ENCODE data around the gene MAPK12.

MAPK12 gene

DNA sequence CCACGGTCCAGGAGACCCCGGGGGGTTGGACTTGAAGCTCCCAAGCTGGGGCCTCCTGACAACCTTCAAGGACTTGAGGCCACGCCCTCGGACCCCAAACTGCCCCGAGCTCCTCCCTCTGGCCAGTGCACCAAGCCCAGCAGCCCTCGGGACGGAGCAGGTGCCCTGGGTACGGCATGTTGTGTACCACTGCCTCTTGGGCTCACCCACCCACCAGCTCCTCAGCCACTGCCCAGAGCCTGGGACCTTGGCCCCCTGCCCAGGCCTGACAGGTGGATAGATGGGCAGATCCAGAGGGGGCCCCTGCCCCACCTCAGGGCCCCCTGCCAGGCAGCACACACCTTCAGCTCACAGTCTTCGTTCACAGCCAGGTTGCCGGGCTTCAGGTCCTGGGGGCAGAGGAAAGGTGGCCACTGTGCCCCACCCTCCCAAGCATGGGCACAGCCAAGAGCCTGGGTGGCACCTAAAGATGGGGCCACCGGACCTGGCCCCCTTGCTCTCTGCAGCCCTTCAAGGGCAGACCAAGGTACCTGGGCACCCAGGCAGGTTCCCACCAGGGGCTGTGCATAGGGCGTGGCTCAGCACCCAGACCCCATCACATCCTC lies 5.1 kb downstream of the MAPK12 start:
- Histone ChIP-seq H3K4me1 (ENCODE audit: control insufficient read depth in 2 of 2, insufficient read depth in 1 of 2, low read depth in 1 of 2, low read length in 2 of 2) (peaks cover 2 to 9% of the 10 kb centered on the region in 2 donors), H2BK12ac (ENCODE audit: low read length) (peak overlapping the region; percentile 58), H3K9me3 (replicated peaks in 1 of 2; ENCODE audit: control insufficient read depth in 2 of 2, insufficient read depth in 1 of 2, low read depth in 1 of 2, low read length in 2 of 2) (no peaks in the 10 kb centered on the region), H4K8ac (ENCODE audit: low read depth, low read length) (no peak overlapping the region), H2BK120ac (ENCODE audit: low read depth, low read length) (no peak overlapping the region), H3K18ac (ENCODE audit: low read length) (no peak overlapping the region), H3K27ac (replicated peaks; ENCODE audit: low read length) (no peak overlapping the region), H3K4ac (ENCODE audit: low read length) (no peak overlapping the region), H2BK5ac (ENCODE audit: low read length) (no peak overlapping the region), H2BK15ac (ENCODE audit: low read length) (no peak overlapping the region), H4K91ac (ENCODE audit: low read depth, low read length, poor library complexity) (no peak overlapping the region), H3K79me1 (ENCODE audit: low read depth, low read length) (peaks cover 22% of the 10 kb centered on the region), H2AK5ac (ENCODE audit: low read depth, low read length) (no peak overlapping the region), H3K27me3 (ENCODE audit: control insufficient read depth in 3 of 3, insufficient read depth in 3 of 3, low read depth in 1 of 3, low read length in 3 of 3) (no peaks in the 10 kb centered on the region), H2AFZ (ENCODE audit: low read length) (no peak overlapping the region), H3K4me3 (ENCODE audit: low read length in 2 of 2) (no peak overlapping the region), H3K14ac (ENCODE audit: low read length) (no peak overlapping the region), H3K9ac (ENCODE audit: low read depth, low read length, poor library complexity) (peak overlapping the region; percentile 21), H3K36me3 (replicated peaks in 1 of 2; ENCODE audit: control insufficient read depth in 2 of 2, insufficient read depth in 2 of 2, low read length in 2 of 2) (peaks cover 16 to 56% of the 10 kb centered on the region in 2 donors), H3K23ac (ENCODE audit: low read depth, low read length, poor library complexity) (peak overlapping the region; percentile 25), H3K4me2 (ENCODE audit: insufficient read depth, low read length, poor library complexity, severe bottlenecking) (no peak overlapping the region)
- no peak for DNase-seq (ENCODE audit: low spot score)
- no CpG with 5 or more reads among the region's 12 CpGs for WGBS, 2 donors (ENCODE audit: extremely low coverage in 2 of 2, insufficient read length in 2 of 2, insufficient replicate concordance in 1 of 2)

DNA sequence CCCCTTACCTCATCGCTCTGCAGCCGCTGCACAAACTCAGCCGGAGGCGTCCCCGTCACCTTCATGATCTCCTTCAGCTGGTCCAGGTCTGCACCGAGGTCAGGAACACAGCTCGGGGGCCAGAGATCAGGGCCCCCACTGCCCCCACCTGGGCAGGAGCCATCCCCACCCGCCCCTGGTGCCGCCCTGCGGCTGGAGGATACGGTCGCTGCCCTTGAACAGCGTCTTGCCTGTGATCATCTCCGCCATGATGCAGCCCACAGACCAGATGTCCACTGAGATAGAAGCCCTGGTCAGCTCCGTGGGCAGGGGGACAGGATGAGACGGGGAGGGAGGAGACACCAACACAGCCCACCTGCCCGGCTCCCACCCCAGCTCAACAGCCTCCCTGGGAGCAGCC lies 5.9 kb downstream of the MAPK12 start:
- Histone ChIP-seq H3K27ac (replicated peaks; ENCODE audit: low read length) (no peak overlapping the region), H2BK120ac (ENCODE audit: low read depth, low read length) (peak overlapping the region; percentile 61), H2BK12ac (ENCODE audit: low read length) (no peak overlapping the region), H2BK5ac (ENCODE audit: low read length) (no peak overlapping the region), H2AFZ (ENCODE audit: low read length) (no peak overlapping the region), H3K27me3 (ENCODE audit: control insufficient read depth in 3 of 3, insufficient read depth in 3 of 3, low read depth in 1 of 3, low read length in 3 of 3) (no peaks in the 10 kb centered on the region), H2AK5ac (ENCODE audit: low read depth, low read length) (no peak overlapping the region), H3K4ac (ENCODE audit: low read length) (no peak overlapping the region), H3K79me1 (ENCODE audit: low read depth, low read length) (peaks cover 20% of the 10 kb centered on the region), H3K4me2 (ENCODE audit: insufficient read depth, low read length, poor library complexity, severe bottlenecking) (no peak overlapping the region), H4K8ac (ENCODE audit: low read depth, low read length) (no peak overlapping the region), H3K9ac (ENCODE audit: low read depth, low read length, poor library complexity) (no peak overlapping the region), H3K36me3 (replicated peaks in 1 of 2; ENCODE audit: control insufficient read depth in 2 of 2, insufficient read depth in 2 of 2, low read length in 2 of 2) (peaks cover 16 to 56% of the 10 kb centered on the region in 2 donors), H3K18ac (ENCODE audit: low read length) (no peak overlapping the region), H3K14ac (ENCODE audit: low read length) (no peak overlapping the region), H3K4me3 (ENCODE audit: low read length in 2 of 2) (no peak overlapping the region), H4K91ac (ENCODE audit: low read depth, low read length, poor library complexity) (no peak overlapping the region), H3K4me1 (ENCODE audit: control insufficient read depth in 2 of 2, insufficient read depth in 1 of 2, low read depth in 1 of 2, low read length in 2 of 2) (peaks cover 2 to 12% of the 10 kb centered on the region in 2 donors), H3K23ac (ENCODE audit: low read depth, low read length, poor library complexity) (no peak overlapping the region), H3K9me3 (replicated peaks in 1 of 2; ENCODE audit: control insufficient read depth in 2 of 2, insufficient read depth in 1 of 2, low read depth in 1 of 2, low read length in 2 of 2) (no peaks in the 10 kb centered on the region), H2BK15ac (ENCODE audit: low read length) (no peak overlapping the region)
- no peak for DNase-seq (ENCODE audit: low spot score)
- no CpG with 5 or more reads among the region's 17 CpGs for WGBS, 2 donors (ENCODE audit: extremely low coverage in 2 of 2, insufficient read length in 2 of 2, insufficient replicate concordance in 1 of 2)

DNA sequence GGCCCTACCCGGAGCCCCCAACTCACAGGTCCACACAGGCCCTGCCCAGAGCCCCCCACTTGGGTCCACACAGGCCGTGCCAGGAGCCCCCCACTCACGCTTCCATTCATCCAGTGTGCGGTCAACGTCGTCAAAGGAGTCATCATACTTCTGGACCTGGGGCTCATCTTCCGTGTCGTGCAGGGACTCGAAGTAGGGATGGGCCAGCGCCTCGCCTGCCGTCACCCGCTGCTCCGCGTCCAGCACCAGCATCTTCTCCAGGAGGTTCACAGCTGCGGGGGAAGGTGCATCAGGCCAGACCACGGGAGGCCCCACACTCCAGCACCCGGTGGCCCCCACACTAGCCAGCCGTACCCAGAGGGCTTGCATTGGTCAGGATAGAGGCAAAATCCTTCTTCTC lies 6.4 kb downstream of the MAPK12 start:
- no peak overlapping the region for H3K4me2 ChIP-seq (ENCODE audit: insufficient read depth, low read length, poor library complexity, severe bottlenecking)
- H3K79me1 ChIP-seq (ENCODE audit: low read depth, low read length) = peaks cover 18% of the 10 kb centered on the region
- no peak overlapping the region for H3K14ac ChIP-seq (ENCODE audit: low read length)
- no peak overlapping the region for H2AK5ac ChIP-seq (ENCODE audit: low read depth, low read length)
- H2BK15ac ChIP-seq (ENCODE audit: low read length) = no peak overlapping the region
- H3K27me3 ChIP-seq (ENCODE audit: control insufficient read depth in 3 of 3, insufficient read depth in 3 of 3, low read depth in 1 of 3, low read length in 3 of 3) = no peaks in the 10 kb centered on the region
- H3K9me3 ChIP-seq (replicated peaks in 1 of 2; ENCODE audit: control insufficient read depth in 2 of 2, insufficient read depth in 1 of 2, low read depth in 1 of 2, low read length in 2 of 2) = no peaks in the 10 kb centered on the region
- H3K9ac ChIP-seq (ENCODE audit: low read depth, low read length, poor library complexity) = peak overlapping the region; percentile 21
- no CpG with 5 or more reads among the region's 19 CpGs for WGBS, 2 donors (ENCODE audit: extremely low coverage in 2 of 2, insufficient read length in 2 of 2, insufficient replicate concordance in 1 of 2)
- H2BK120ac ChIP-seq (ENCODE audit: low read depth, low read length) = no peak overlapping the region
- peaks cover 16 to 56% of the 10 kb centered on the region in 2 donors for H3K36me3 ChIP-seq (replicated peaks in 1 of 2; ENCODE audit: control insufficient read depth in 2 of 2, insufficient read depth in 2 of 2, low read length in 2 of 2)
- H3K4me1 ChIP-seq (ENCODE audit: control insufficient read depth in 2 of 2, insufficient read depth in 1 of 2, low read depth in 1 of 2, low read length in 2 of 2) = peaks cover 6 to 12% of the 10 kb centered on the region in 2 donors
- DNase-seq (ENCODE audit: low spot score) = no peak
- no peak overlapping the region for H2AFZ ChIP-seq (ENCODE audit: low read length)
- H3K27ac ChIP-seq (replicated peaks; ENCODE audit: low read length) = no peak overlapping the region
- no peak overlapping the region for H4K8ac ChIP-seq (ENCODE audit: low read depth, low read length)
- no peak overlapping the region for H3K18ac ChIP-seq (ENCODE audit: low read length)
- no peak overlapping the region for H4K91ac ChIP-seq (ENCODE audit: low read depth, low read length, poor library complexity)
- no peak overlapping the region for H2BK12ac ChIP-seq (ENCODE audit: low read length)
- H2BK5ac ChIP-seq (ENCODE audit: low read length) = no peak overlapping the region
- peak overlapping the region; percentile 55 for H3K23ac ChIP-seq (ENCODE audit: low read depth, low read length, poor library complexity)
- peak overlapping the region; percentile 53 for H3K4ac ChIP-seq (ENCODE audit: low read length)
- no peak overlapping the region for H3K4me3 ChIP-seq (ENCODE audit: low read length in 2 of 2)

DNA sequence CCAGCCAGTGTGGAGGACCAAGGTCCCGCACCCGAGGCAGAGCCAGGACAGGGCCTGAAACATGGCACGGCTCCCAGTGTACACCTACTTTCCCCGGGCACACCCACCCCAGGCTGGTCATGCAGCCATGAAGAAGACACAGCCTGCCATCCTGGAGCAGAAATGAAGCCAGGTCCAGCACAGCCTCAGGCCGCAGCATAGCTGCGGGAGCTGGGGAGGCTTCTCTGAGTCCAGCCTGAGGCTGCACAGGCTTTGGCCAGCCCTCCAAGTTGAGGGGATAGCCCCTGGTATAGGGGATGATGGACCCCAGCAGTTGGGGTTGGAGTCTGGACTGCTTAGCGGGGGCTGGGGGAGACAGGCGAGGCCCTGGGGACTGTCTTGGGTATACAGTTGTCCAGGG lies 7.5 kb downstream of the MAPK12 start:
- WGBS, 2 donors (ENCODE audit: extremely low coverage in 2 of 2, insufficient read length in 2 of 2, insufficient replicate concordance in 1 of 2) = no CpG with 5 or more reads among the region's 8 CpGs
- H3K9ac ChIP-seq (ENCODE audit: low read depth, low read length, poor library complexity) = peak overlapping the region; percentile 12
- no peaks in the 10 kb centered on the region for H3K27me3 ChIP-seq (ENCODE audit: control insufficient read depth in 3 of 3, insufficient read depth in 3 of 3, low read depth in 1 of 3, low read length in 3 of 3)
- H2BK15ac ChIP-seq (ENCODE audit: low read length) = no peak overlapping the region
- H3K36me3 ChIP-seq (replicated peaks in 1 of 2; ENCODE audit: control insufficient read depth in 2 of 2, insufficient read depth in 2 of 2, low read length in 2 of 2) = peaks cover 16 to 56% of the 10 kb centered on the region in 2 donors
- H2AFZ ChIP-seq (ENCODE audit: low read length) = no peak overlapping the region
- no peak overlapping the region for H2BK12ac ChIP-seq (ENCODE audit: low read length)
- no peak overlapping the region for H3K4ac ChIP-seq (ENCODE audit: low read length)
- no peaks in the 10 kb centered on the region for H3K9me3 ChIP-seq (replicated peaks in 1 of 2; ENCODE audit: control insufficient read depth in 2 of 2, insufficient read depth in 1 of 2, low read depth in 1 of 2, low read length in 2 of 2)
- H3K4me1 ChIP-seq (ENCODE audit: control insufficient read depth in 2 of 2, insufficient read depth in 1 of 2, low read depth in 1 of 2, low read length in 2 of 2) = peaks cover 7 to 16% of the 10 kb centered on the region in 2 donors
- H3K27ac ChIP-seq (replicated peaks; ENCODE audit: low read length) = no peak overlapping the region
- H2BK5ac ChIP-seq (ENCODE audit: low read length) = no peak overlapping the region
- DNase-seq (ENCODE audit: low spot score) = no peak
- H3K14ac ChIP-seq (ENCODE audit: low read length) = no peak overlapping the region
- H3K18ac ChIP-seq (ENCODE audit: low read length) = no peak overlapping the region
- H3K4me3 ChIP-seq (ENCODE audit: low read length in 2 of 2) = no peak overlapping the region
- H4K8ac ChIP-seq (ENCODE audit: low read depth, low read length) = no peak overlapping the region
- no peak overlapping the region for H2AK5ac ChIP-seq (ENCODE audit: low read depth, low read length)
- no peak overlapping the region for H3K23ac ChIP-seq (ENCODE audit: low read depth, low read length, poor library complexity)
- H4K91ac ChIP-seq (ENCODE audit: low read depth, low read length, poor library complexity) = no peak overlapping the region
- H3K79me1 ChIP-seq (ENCODE audit: low read depth, low read length) = peaks cover 18% of the 10 kb centered on the region
- no peak overlapping the region for H2BK120ac ChIP-seq (ENCODE audit: low read depth, low read length)
- H3K4me2 ChIP-seq (ENCODE audit: insufficient read depth, low read length, poor library complexity, severe bottlenecking) = no peak overlapping the region

Measured in neuronal stem cell (in vitro differentiated cells).